NCI-H2227 treated with DMSO at 0.1 percent for 48 hours (cell line): ENCODE results near the gene PKIB.

ENCODE experiments used
- DNase-seq: peaks from one replicate; lab custom pipeline; 2025; lab: John Stamatoyannopoulos, UW

Gene PKIB

GRCh38 chr6:122710908-122711635 is 100.9 kb downstream of the PKIB start:
- no peak for DNase-seq

- no peak for DNase-seq
These were observed 101.9 kb downstream of the PKIB start for GRCh38 chr6:122712093-122712447.

GRCh38 chr6:122712448-122713137 is 102.4 kb downstream of the PKIB start:
- DNase-seq, result no peak

GRCh38 chr6:122713138-122713537 is 102.9 kb downstream of the PKIB start:
- DNase-seq, result no peak

GRCh38 chr6:122714059-122714458 is 103.9 kb downstream of the PKIB start:
- no peak for DNase-seq

- DNase-seq, result no peak
These were observed 105.5 kb downstream of the PKIB start for GRCh38 chr6:122715725-122716124.

- DNase-seq, result no peak
These were observed 107.1 kb downstream of the PKIB start for GRCh38 chr6:122717350-122717749.

GRCh38 chr6:122718616-122719015 is 108.4 kb downstream of the PKIB start:
- DNase-seq, result no peak

- no peak for DNase-seq
These were observed 109.0 kb downstream of the PKIB start for GRCh38 chr6:122719176-122719575.

- DNase-seq, result no peak
These were observed 112.5 kb downstream of the PKIB start for GRCh38 chr6:122722746-122723145.

- DNase-seq, result no peak
These were observed 116.4 kb downstream of the PKIB start for GRCh38 chr6:122726649-122727048.

- DNase-seq, result no peak
These were observed 117.0 kb downstream of the PKIB start for GRCh38 chr6:122727244-122727643.

GRCh38 chr6:122730334-122730733 is 120.1 kb downstream of the PKIB start:
- DNase-seq, result no peak

GRCh38 chr6:122730775-122731386 is 120.7 kb downstream of the PKIB start:
- DNase-seq, result peak; percentile 40

- DNase-seq, result no peak
These were observed 123.1 kb downstream of the PKIB start for GRCh38 chr6:122733259-122733658.

- DNase-seq, result no peak
These were observed 124.6 kb downstream of the PKIB start for GRCh38 chr6:122734529-122735395.

- DNase-seq, result no peak
These were observed 125.4 kb downstream of the PKIB start for GRCh38 chr6:122735582-122735981.

- DNase-seq, result no peak
These were observed 126.0 kb downstream of the PKIB start for GRCh38 chr6:122736163-122736562.

GRCh38 chr6:122736616-122737015 is 126.4 kb downstream of the PKIB start:
- DNase-seq, result no peak

- no peak for DNase-seq
These were observed 129.9 kb downstream of the PKIB start for GRCh38 chr6:122740091-122740490.

GRCh38 chr6:122740936-122741335 is 130.7 kb downstream of the PKIB start:
- no peak for DNase-seq

- DNase-seq, result peak; percentile 2
These were observed 134.0 kb downstream of the PKIB start for GRCh38 chr6:122744247-122744646.
